HG03460 (cell line): ENCODE results near the gene STK10.

Experiments
- ATAC-seq: cut with Tn5 transposase; IDR thresholded peaks from one replicate; pipeline ENCODE4 v1.9.1; 2021; ENCODE audit not compliant: unreplicated experiment

Gene STK10

DNA sequence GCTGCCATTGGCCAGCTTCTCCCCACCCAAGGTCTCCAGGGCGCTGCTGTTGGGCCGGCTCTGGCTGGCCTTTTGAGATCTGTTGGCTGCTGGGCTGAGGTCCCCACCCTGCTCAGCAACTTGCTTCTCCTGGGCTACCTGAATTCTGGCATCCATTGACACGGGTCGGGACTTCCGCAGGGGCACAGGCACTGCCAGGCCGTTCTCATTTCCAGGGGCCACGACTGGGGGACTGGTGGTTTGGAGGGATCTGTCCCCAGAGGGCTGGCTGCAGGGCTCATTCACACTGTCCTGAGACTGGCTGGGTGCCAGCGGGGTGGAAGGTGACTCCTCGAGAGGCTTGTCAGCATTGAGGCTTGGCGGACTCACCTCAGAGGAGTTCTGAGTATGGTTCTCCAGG lies 94.5 kb downstream of the STK10 start:
- ATAC-seq, result no peak

DNA sequence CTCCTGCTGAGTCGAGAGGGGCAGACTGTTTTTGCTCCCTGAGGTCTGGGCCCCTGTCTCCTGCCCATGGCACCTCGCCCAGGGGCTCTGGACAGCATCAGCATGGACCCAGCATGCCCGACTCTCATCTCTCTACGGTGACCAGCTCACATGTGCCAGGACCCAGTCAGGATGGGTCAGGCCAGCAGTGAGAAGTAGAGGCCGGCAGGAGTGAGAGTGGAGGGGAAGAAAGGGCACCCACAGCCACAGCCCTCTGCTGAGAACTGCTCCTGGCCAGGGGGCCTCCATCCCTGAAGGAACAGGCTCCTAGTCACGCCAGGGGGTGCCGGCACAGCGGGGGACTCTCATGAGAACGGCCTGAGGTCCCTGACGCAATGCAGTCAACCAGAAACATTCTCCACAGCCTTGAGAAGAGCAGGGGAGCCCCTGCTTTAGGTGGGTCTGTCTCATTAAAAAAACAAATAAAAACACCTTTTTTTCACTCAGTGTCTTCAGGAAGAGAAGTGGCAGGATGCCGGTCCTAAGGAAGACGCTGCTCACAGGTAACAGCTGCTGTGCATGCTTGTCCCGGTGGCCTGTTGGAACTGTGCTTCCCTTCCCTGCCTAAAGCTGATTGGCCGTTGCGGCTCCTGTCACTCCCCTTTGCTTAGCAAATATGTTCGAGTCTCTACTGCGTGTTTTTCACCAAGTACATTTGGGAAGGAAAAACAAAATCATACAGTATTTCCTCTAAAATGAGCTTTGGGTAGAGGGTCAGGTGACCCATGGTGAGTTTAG lies 95.9 kb downstream of the STK10 start:
- ATAC-seq, result no peak

DNA sequence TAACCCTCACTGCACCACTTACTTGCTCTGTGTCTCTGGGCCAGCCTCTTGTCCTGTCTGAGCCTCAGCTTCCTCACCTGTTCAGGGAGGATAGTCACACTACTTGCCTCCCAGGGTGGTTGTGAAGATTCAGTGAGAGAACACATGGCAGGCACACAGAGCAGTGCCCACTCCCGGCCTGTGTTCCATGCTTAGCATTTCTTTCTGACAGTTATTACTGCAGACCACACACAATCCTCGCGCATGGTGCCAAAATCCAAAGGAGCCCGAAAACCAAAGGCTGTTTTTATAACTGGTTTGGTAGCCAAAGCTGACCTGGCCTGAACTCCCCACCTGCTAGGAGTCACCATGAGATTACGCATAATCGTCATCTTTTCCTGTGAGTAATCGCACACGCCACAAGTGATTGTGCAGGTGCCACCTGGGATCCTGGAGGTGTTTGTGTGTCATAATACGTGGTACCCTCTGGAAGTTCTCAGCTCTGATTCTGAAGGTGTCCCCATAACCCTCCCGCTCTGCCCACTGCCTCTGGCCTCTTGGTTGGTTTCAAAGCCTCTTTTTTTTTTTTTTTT lies 97.0 kb downstream of the STK10 start:
- ATAC-seq, result no peak

DNA sequence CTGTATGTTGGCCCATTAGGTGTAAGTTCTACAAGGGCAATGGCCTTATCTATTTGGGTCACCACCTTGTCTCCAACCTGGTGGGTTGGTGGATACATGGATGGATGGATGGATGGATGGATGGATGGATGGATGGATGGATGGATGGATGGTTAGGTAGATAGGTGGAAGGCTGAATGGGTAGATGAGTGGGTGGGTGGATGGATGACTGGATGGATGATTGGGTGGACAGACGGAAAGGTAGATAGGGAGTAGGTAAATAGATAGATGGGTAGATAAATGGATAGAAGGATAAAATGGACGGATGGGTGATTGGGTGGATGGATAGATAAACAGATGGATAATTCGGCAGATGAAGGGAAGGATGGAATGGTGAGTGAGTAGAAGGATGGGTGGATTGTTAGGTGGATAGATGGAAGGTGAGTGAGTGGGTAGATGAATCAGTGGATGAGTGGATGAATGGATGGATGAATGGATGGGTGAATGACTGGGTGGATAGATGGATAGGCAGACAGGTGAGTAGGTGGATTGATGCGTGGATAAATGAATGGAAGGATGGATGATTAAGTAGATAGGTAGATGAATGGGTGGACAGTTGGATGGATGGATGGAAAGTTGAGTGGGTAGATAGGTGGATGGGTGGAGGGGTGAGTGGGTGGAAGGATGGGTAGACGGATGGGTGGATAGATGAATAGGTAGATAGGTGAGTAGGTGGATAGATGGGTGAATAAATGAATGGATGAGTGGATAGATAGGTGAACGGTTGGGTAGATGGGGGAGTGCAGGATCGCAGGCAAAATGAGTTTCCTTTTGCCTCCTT lies 98.5 kb downstream of the STK10 start:
- no peak for ATAC-seq

DNA sequence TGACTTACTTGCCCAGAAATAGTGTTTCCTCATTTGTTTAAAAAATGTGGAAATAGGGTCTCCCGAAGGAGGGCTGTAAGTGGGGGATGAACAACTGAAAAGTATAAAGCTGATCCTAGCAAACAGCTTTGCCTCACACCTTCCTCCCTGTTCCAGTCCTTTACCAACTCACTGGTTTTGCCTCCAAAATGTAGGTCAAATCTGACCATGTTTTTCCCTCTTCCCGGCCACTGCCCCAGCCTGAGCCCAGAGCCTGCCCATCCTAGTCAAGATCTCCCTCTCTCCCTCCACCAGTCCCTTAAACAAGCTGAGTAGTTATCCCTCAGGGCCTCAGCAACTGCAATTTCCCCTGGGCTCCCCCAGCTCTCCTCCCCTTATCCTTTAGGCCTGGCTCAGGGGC lies 99.2 kb downstream of the STK10 start:
- no peak for ATAC-seq

DNA sequence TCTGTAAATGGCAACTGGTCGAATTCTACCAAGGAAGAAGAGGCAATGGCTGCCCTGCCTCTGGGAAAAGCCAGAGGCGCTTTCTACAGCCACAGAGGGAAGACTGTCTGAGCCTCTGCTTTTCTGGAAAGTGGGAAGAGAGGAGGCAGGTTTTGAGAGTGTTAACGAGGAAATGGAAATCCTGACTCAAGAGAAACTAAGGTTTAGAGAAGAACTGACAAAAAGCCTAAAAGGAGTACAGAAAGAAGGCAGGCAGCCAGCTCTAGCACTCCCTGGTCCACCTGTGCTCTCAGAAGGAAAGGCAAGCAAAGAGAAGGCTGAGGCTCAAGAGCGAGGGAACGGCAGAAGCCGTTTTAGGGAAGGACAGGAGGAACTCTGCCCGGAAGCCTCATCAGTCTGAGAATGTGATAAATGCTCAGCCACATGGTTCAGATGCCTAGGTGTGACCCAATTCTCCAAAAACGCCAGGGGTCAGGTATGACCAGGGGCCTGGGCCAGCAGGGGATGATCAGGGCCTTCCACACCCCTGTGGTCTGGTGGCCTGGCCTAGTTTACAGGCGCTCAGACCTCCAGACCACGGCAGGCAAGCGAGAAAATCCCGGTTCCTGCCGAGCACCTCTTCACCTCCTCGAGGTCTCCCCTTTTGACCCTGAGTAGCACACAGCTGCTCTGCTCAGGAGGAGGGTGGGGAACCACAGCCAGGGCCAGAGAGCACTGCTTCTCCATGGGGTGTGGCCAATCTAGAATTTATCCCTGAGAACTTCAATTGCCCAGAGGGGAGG lies 101.6 kb downstream of the STK10 start:
- no peak for ATAC-seq

DNA sequence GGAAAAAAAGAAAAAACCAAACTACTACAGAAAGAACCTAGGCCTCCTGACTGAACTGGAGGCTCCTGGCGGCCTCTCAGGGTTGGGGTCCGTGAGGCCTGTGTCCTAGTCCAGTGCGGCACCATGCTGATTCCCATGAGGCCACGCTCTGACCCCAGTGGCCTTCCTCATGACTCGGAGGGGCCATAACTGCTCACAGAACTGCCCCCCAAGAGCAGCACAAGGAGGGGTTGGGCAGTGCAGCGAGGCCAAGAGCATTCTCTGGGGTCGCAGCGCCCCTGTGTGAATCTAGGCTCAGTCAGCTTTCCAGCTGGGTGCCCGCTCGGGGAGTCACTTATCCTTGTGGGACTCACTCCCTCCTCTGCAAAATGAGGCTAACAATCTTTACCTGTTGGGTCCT lies 102.3 kb downstream of the STK10 start:
- no peak for ATAC-seq

DNA sequence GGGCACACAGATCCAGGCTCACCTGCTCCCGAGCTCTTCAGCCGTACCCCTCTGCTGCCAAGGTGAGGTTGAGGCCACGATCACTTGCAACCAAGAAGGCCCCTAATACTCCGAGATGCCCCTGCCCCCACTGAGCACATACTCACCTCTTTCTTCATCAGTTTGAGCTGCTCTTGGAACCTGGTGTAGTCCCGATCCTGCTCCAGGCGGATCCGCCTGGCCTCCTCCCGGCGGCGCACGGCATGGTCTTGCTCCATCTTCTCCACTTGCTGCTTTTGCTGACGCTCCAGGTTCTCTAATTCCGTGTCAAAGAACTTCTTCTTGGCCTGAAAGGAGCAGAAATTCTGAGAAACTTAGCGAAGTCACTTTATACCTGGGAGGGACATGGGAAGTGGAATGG lies 105.8 kb downstream of the STK10 start:
- no peak for ATAC-seq

DNA sequence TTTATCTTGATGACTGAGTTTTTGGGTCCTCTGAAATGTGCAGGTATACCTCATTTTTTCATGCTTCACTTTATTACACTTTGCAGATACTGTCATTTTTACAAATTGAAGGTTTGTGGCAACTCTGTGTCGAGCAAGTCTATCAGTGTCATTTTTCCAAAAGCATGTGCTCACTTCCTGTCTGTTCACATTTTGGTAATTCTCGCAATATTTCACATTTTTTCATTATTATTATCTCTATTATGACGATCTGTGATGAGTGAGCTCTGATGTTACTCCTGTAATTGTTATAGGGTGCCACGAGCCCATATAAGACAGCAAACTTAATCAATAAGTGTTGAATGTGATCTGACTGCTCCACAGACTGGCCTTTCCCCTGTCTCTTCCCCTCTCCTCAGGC lies 108.1 kb downstream of the STK10 start:
- ATAC-seq, result no peak

DNA sequence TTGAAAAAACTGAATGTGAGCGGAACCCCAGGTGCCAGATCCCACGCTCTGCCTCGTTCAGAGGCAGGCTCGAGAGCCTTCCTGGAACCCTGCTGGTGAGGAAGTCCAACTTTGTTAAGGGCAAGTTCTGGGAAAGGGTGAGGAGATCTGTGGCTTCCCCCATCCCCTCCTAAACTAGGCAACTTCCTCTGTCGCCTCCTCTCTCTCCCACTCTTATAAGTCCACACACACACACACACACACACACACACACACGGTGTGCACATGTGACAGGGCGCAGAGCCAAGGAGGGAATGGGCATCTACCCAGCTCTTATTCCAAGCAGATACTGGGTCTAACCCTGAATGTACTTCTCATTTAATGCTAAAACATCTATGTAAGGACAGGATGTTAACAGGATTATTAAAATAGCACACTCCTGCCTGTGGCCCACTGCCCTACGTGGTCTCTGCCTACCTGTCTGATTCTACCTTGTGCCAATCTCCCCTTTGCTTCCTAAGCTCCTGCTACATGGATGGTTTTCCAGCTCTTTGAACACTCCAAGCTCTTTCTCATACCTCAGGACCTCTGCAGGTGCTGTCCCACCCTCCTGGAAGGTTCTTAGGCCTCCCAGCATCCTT lies 109.2 kb downstream of the STK10 start:
- ATAC-seq, result no peak

DNA sequence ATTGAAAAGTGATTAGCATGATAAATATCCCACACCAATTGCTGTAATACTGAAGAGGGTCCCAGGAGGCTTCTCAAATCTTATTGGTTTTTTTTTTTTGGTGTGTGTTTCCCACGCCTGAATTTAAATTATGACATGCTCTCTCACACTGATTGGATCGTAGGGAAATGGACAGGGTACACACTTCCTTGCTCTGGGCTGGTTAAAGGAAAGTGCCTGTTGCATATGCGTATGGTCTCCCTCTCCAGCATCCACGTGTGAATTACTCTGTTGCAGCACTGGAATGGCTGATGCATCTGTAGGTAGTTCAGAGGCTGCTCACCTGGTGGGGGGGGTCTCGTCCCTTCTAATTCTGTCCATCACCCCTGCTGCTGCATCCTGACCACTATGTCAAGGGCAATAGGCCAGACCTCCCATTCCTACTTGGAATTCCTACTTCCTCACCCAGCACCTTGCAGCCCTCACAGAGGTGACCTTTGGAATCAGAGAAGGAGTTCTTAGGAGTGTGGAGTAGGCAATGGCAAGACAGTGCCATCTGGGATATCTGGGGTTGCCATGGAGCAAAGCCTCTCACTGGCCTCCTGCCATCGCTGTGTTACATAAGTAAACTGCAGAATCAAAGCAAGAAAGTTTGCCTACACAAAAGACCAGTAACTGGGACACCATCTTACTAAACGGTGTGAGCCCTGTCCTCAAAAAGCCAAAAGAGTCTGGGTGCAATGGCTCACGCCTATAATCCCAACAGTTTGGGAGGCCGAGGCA lies 110.2 kb downstream of the STK10 start:
- no peak for ATAC-seq

DNA sequence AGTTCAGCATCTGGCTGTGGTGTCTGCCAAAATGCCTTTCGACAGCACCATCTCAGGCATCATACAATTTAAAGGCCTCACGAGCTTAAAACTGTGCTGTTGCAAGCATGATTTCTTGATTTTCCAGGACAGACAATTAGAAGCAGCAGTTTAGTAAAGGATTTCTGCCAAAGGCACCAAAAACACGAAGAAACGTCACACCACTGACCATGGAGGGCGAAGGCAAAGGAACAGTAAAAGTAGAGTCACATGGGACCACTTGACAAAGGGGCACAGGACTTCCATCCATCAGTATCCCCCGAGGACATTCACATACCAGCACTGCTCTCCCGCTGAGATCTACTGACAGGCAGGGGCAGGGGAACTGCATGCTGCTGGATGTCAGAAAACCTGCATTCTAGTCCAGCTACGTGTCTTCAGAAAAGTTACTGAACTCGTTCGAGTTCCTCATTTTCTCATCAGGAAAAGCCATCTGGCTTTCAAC lies 111.2 kb downstream of the STK10 start:
- no peak for ATAC-seq

DNA sequence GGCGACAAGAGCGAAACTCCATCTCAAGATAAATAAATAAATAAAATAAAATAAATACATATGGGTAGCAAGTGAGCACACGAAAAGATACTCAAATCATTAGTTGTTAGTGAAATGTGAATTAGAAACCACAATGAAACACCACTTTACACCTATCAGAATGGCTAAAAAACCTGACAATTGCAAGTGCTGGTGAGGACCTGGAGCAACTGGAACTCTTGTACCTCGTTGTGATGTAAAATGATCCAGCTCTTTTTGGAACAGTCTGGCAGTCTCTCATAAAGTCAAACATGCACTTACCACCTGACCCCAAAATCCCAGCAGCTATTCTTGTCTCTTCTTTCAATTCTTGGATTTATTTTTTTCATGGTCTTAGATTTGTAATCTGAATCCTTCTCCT lies 112.4 kb downstream of the STK10 start:
- ATAC-seq, result no peak

DNA sequence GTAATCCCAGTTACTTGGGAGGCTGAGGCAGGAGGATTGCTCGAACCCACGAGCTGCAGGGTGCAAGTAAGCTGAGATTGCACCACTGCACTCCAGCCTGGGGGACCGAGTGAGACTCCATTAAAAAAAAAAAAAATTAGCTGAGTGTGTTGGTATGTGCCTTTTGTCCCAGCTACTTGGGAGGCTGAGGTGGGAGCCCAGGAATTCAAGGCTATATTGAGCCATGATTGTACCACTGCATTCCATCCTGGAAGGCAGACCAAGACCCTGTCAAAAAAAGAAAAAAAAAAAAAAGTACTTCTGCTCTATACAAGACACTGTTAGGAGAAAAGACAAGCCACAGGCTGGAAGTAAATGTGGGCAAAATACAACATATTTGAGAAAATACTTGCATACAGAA lies 113.1 kb downstream of the STK10 start:
- no peak for ATAC-seq

DNA sequence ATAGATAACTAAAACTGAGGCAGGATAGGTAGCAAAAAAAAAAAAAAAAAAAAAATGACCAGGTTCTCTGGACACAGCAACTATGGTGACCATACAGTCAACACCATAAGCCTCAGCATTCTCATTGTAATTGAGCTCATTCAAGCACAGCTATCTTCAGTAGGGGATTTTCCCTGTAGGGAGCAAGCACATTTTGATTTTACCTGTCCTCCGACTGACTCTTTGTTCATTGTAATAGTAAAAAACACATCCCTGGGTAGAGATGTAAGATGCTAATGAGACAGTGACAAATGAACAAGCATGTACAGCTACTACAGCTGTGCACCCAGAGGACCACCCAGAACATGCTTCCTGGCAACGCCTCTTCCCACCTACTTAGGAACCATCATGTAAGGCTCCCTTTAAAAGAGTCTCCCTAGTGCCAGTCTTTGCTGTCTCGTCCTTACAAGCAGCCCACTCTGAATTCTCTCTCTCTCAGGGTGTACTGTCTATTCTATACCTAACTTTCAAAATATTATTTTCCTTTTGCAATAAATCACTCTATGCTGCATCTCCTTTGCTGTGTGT lies 116.6 kb downstream of the STK10 start:
- ATAC-seq, result no peak

DNA sequence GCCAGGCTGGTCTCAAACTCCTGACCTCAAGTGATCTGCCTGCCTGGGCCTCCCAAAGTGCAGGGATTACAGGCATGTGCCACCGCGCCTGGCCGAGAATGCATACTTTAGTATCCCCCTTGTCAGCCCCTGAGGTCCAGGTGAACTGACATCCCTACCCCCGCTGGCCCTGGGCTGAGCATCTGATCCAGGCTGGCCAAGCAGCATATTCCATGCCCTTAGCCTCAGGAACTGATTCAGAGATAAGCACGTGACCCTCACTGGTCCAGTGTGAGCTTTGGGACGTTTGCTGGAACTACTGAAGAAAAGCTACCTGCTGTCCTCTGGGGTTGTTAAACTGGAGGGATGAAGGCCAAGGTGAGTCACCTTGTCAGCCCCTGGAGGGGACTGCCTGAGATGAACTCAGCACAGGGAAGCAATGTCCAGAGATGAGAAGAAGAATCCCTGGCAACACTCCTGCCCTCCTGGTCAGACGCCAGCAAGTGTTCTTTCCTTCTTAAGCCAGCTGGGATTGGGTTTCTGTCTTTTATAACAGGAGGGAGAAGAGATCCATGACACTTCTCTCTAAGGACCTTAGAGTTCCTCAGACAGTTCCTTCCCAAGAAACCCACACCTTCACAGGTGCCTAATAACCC lies 122.5 kb downstream of the STK10 start:
- ATAC-seq, result no peak

DNA sequence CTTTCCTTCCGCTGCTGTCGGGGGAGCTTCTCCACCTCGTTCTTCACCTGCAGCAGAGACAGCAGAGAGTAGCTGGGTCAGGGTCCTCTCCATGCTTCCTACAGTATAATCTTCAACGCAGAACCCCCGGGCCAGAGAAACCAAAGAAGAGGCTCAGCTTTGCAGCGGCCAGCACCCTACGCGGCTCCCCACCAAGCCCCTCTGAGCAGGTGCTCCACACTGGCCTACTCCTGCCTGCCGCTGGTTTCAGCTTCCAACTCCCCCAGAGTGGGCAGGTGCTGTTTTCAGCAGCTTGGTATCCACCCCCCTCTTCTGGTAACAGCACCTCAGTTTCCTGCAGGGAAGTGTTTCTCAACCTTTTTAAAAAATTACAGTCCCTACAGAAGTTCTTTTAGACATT lies 123.3 kb downstream of the STK10 start:
- no peak for ATAC-seq

DNA sequence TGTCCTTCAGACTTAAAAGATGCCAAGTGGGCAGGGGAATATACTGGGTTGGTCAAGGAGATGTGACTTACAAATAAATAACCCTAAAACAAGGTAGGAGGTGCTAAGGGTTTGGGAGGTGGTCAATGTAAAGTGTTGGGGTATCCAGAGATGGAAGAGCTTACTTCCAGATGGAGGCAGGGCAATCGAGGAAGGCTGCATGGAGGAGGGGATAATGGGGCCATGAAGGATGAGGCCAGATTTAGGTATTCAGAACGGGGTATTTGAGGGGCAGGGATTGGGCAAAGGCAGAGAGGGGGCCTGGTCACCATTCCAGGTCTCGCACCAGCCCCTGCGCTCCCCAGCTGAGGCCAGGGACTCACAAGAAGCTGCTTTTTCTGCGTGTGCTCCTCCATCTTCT lies 123.7 kb downstream of the STK10 start:
- ATAC-seq, result no peak
